HG03469 (cell line): ENCODE measurements around the gene PTPRG.

Experiments
- ATAC-seq: cut with Tn5 transposase; IDR thresholded peaks from one replicate; pipeline ENCODE4 v1.9.1; 2021; ENCODE audit warnings: mild to moderate bottlenecking, moderate library complexity, moderate number of reproducible peaks; ENCODE audit not compliant: unreplicated experiment

Gene PTPRG

GRCh38 chr3:62125380-62125779 lies 564.0 kb downstream of the PTPRG start:
- ATAC-seq, result no peak

GRCh38 chr3:62127116-62127515 lies 565.7 kb downstream of the PTPRG start:
- ATAC-seq, result no peak

GRCh38 chr3:62128051-62128450 lies 566.7 kb downstream of the PTPRG start:
- ATAC-seq, result no peak

- no peak for ATAC-seq
These were observed 567.3 kb downstream of the PTPRG start for GRCh38 chr3:62128681-62129080.

- ATAC-seq, result no peak
These were observed 569.7 kb downstream of the PTPRG start for GRCh38 chr3:62131050-62131449.

- no peak for ATAC-seq
These were observed 570.2 kb downstream of the PTPRG start for GRCh38 chr3:62131620-62132019.

GRCh38 chr3:62132027-62132602 lies 570.7 kb downstream of the PTPRG start:
- ATAC-seq, result no peak

GRCh38 chr3:62133015-62133414 lies 571.6 kb downstream of the PTPRG start:
- no peak for ATAC-seq

GRCh38 chr3:62134061-62134496 lies 572.7 kb downstream of the PTPRG start:
- no peak for ATAC-seq

- ATAC-seq, result no peak
These were observed 574.4 kb downstream of the PTPRG start for GRCh38 chr3:62135741-62136140.

GRCh38 chr3:62139957-62140356 lies 578.6 kb downstream of the PTPRG start:
- no peak for ATAC-seq

GRCh38 chr3:62142331-62143085 lies 581.1 kb downstream of the PTPRG start:
- no peak for ATAC-seq

GRCh38 chr3:62143843-62144450 lies 582.6 kb downstream of the PTPRG start:
- ATAC-seq, result no peak

GRCh38 chr3:62144482-62144881 lies 583.1 kb downstream of the PTPRG start:
- no peak for ATAC-seq

GRCh38 chr3:62145086-62145757 lies 583.9 kb downstream of the PTPRG start:
- no peak for ATAC-seq

GRCh38 chr3:62149539-62149938 lies 588.2 kb downstream of the PTPRG start:
- ATAC-seq, result no peak

- ATAC-seq, result no peak
These were observed 588.6 kb downstream of the PTPRG start for GRCh38 chr3:62149962-62150361.

GRCh38 chr3:62151591-62151990 lies 590.2 kb downstream of the PTPRG start:
- ATAC-seq, result no peak

GRCh38 chr3:62153231-62153630 lies 591.9 kb downstream of the PTPRG start:
- ATAC-seq, result no peak

GRCh38 chr3:62154457-62155148 lies 593.2 kb downstream of the PTPRG start:
- ATAC-seq, result no peak
